GM18867 (cell line): Measurements from ENCODE around the gene CFAP97D2.
"Not testable (repeated sequence)": the region's sequence is repeated elsewhere in the genome, so short reads cannot be mapped to it uniquely, and the experiment has no call there.

Experiments used
- ATAC-seq: cut with Tn5 transposase; IDR thresholded peaks from one replicate; pipeline ENCODE4 v1.9.1; 2021; ENCODE audit warnings: mild to moderate bottlenecking, moderate library complexity; ENCODE audit not compliant: unreplicated experiment

Gene CFAP97D2

DNA sequence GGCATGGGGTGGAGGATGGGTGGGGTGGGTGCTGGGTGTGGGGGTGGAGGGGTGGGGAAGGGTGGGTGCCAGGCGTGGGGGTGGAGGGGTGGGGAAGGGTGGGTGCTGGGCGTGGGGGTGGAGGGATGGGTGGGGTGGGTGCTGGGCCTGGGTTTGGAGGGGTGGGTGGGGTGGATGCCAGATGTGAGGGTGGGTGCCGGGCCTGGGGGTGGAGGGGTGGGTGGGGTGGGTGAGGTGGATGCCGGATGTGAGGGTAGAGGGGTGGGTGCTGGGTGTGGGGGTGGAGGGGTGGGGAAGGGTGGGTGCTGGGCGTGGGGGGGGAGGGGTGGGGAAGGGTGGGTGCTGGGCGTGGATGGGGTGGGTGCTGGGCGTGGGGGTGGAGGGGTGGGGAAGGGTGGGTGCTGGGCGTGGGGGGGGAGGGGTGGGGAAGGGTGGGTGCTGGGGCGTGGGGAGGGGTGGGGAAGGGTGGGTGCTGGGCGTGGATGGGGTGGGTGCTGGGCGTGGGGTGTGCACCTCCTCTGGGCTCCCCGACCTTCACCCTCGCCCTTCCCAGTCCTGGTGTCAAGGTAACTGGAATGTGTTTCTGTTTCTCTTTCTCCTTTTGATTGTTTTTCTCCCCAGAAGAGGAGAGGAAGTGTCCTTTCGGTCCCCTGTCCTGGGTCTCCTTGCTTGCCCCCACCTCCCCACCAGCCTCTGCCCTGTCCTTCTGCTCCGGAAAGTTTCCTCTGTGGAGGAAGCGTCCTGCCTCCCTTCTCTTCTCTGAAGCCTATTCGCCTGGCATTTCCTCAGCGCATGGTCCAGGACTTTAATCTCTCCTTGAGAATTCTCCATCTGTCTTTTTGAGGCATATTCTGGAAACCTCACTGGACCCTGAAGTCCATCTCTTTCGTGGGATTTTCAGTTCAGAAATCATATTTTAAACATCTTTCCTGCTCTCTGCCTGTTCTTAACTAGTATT lies 22.9 kb upstream of the CFAP97D2 start:
- no peak for ATAC-seq

DNA sequence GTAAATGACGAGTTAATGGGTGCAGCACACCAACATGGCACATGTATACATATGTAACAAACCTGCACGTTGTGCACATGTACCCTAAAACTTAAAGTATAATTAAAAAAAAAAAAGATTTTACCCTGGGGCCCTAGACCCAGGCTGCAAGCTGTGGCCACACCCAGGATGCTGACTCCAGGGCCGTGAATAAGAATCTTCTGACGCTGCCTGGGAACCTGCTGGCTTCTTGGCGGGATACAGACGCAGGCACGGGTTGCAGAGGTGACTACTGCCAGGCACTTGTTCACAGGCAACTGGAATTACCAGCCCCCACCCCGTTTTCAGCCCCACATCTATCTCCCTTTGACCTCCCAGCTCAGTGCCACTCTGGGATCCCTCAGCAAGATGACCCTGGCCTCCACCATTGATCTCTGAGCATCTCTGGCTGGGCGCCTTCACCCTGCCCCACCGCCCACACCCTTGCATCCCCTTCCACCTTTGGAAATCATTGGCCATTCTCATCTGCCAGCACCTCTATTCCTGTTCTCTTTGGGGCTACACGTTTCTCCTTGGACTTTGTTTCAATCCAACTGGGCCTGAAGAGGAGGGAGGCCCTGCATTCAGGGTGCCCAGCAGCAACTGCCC lies 21.1 kb upstream of the CFAP97D2 start:
- no peak for ATAC-seq

- ATAC-seq, result not testable (repeated sequence)
These were observed 20.0 kb upstream of the CFAP97D2 start for GRCh38 chr13:114158869-114159666.

- ATAC-seq, result no peak
These were observed 18.0 kb upstream of the CFAP97D2 start for GRCh38 chr13:114161028-114161556.

- no peak for ATAC-seq
These were observed 17.2 kb upstream of the CFAP97D2 start for GRCh38 chr13:114161644-114162532.

DNA sequence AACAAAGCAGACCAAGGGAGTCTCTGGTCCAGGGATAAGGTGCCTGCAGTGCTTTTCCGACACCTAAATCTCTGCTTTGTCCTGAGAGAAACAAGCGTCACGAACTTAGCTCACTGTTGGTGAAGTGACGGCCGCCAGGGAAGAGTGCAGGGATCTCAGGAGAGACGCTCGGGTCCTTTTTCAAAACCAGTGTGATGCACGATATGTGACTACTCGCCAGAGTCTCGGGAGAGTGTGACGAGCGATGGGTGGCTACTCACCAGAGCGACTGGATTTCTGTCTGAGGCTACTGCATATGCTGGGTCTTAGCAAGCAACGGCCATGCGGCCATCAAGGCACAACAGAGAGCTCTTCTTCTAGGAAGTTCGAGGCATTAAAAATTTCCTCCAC lies 16.5 kb upstream of the CFAP97D2 start:
- ATAC-seq, result no peak

DNA sequence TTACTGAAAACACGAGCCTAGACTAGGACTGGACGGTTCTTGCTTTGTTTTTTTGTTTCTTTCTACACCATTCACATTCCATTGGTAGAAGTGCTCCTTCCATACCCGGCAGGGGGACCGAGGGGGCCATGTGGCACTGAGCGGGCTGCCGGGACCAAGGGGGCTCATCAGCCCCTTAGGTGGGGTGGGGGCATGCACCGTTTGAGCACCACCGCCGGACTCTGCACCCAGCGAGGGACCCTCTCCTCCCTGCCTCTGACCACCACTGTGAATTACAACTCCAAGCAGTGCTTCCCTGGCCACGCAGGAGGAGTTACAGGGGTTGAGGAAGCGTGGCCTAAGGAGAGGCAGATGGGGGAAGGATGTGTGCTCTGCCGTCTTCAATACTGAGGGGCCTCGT lies 15.0 kb upstream of the CFAP97D2 start:
- no peak for ATAC-seq

DNA sequence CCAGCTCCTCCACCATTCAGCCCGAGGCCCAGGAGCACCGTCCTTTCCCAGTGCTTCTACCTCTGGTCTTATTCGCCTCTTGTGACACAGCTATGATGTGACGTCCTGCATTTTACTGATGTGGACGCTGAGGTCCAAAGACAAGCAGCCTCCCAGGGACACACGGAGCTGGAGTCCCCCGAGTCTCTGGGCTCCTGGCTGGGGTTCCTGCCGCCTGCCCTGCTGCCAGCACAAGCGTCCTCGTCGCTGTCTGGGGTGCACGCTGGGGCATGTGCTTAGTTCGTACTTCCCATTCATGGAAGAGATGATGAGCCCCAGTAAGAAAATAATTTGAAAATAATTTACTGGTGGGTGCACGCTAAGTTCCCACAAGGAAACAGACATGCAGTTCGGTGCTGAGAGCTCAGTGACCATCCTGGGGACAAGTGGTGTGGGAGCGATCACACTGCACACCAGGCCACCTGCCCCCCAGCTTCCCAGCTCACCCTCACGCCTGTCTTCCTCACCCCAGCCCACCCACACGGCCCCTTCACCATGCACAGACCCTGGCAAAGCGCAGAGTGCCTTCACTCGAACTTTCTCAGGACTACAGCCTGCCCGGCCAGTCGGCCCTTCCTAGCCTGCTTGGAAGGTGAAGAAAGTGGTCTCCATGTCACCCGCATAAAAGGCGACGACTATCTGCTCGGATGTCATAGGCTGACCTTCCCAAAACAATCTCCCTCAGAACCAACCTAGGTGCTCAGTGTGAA lies 14.2 kb upstream of the CFAP97D2 start:
- no peak for ATAC-seq

DNA sequence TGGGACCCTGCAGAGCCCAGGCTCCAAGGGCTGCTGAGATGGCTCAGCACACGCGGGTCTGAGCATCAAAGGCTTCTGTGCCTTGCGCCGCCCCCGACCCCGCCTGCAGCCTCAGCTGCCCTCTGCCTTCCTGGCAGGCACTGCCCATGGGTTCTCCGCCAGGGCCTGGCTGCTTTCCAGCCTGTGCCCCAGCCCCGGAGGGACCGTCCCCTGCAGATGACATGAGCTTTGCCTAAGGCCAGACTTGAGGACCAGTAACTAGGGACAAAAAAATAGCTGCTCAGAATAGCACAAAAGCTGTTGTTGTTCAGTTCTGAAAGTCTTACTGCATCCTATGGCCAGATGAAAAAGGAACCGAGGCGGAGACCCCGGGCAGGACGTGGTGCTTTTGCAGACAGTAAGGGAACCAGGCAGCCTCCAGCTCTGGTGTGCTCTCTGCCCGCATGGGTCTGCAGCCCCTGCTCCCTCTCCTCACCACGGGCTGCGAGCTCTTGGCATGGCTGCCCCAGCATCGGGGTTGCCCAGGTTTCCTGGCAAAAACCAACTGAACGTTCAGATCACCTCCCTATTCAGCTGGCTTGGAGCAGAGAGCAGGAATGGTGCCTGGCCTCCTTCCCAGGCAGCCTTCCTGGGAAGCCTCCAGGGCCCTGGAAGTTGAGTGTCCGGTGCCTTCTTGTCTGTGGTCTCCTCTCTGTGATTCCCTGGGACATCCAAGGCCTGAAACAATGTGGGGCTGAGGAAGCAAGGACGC lies 12.5 kb upstream of the CFAP97D2 start:
- ATAC-seq, result no peak

GRCh38 chr13:114167426-114167825 lies 11.6 kb upstream of the CFAP97D2 start:
- ATAC-seq, result no peak

DNA sequence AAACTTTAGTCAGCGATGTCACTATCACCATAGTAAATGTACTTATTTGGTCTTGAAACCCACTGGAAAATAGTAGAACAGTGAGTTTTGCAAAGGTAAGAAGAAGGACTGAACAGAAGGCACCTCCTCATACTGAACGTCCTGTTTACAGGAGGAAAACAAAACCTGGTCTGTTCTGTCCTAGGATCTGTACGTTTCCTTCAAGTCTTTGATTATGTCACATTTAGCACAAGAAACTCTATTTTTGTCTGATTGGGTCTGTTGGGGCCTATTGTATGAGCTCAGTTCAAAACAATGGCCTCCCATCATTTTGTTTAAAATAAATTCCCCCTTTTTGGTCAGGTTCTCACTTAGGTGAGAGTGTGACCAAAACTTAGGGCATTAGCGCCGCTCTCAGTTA lies 11.2 kb upstream of the CFAP97D2 start:
- ATAC-seq, result no peak

- ATAC-seq, result no peak
These were observed 5.8 kb upstream of the CFAP97D2 start for GRCh38 chr13:114173272-114173671.

DNA sequence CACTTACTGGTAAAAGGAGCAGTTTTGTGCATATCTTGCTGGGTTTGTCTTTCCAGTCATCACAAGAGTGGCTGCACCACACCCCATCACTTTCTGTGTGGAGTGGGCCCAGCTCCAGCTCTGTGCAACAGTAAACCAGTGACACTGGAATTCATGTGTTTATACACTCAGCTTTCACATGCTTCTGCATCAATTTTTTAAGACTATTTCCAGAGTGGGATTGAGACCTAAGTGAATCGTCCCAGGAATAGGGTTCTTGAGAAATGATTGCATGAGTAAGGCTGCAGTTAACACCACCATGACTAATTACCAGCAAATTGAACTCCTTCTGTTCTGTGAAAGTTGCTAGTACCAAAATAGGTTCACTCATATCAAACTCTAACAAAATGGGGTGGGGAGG lies 5.3 kb upstream of the CFAP97D2 start:
- no peak for ATAC-seq

- ATAC-seq, result no peak
These were observed 4.5 kb upstream of the CFAP97D2 start for GRCh38 chr13:114174529-114174961.

GRCh38 chr13:114176359-114176902 lies 2.6 kb upstream of the CFAP97D2 start:
- not testable (repeated sequence) for ATAC-seq

DNA sequence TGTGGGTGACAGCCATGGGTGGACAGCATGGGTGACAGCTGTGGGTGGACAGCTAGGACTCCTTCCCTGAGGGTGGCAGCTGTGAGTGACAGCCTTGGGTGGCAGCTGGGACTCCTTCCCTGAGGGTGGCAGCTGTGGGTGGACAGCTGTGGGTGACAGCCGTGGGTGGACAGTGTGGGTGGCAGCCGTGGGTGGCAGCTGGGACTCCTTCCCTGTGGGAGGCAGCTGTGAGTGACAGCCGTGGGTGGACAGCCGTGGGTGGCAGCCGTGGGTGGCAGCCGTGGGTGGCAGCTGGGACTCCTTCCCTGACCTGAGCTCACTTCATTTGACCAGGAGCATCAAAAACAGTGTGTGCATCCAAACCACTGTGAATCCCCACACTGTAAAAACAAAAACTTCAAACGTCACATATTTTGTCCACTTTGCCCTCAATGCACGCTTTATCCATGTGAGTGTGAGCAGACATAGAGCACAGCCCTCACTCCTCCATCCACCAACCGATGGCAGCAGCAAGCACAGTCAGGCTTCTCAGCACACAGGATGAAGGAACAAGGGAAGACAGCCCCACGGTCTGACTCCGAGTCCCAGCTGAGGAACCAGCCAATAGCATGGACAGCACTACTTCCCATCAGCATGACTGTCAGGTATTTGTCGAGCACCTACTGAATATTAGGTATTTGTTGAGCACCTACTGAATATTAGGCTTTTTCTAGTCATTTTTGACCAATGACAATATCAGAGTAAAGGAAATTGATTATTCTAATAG lies 1.6 kb upstream of the CFAP97D2 start:
- no peak for ATAC-seq

DNA sequence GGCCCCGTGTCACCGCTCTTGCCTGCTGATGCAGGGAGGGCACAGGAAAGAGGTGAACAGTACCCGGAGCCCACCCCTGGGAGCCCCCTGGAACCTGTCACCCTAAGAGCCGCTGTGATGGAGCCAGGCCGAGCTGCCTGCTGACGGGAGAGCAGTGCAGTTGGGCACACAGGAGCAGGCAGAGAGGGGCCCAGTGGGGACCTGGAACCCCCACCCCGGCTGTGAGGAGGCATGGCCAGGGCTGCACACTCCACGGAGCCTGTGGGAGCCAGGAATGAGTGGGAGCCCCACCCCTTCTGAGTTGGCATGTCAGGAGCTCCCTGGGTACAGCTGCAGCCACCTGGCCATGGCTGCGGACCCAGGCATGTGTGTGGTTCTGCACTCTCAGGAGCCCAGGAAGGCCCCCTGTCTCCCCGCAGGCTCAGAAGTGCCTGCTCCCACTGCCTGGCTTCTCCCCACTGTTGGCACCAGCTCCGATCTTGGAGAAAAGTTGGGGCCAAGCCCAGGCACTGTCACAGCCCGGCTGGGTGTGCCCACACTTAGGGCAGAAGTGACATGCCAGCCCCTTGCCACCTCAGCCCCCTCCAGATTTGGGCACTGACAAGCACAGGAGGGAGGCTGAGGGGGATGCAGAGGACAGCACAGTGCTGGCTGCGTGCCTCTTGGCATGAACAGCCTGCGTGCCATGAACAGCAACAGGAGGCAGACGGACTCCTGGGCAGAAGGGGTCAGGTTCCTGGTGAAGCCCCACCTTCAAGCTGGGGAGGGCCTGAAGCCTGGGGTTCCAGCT lies 6.3 kb downstream of the CFAP97D2 start:
- no peak for ATAC-seq
